Calu3 (cell line): ENCODE data around the gene RAB39A. TPM values are rescaled to one million over a fixed set of nuclear protein-coding genes. Genes with fewer than 3 reads are reported as not detected.
"Not testable (repeated sequence)": the region's sequence is repeated elsewhere in the genome, so short reads cannot be mapped to it uniquely, and the experiment has no call there.

Experiments
- Bru-seq: library from RNA; stranded (reverse); fragments of 400-500 nt; gene quantifications from one replicate; lab custom pipeline; 2021; lab: Mats Ljungman, UMichigan
- BruChase-seq, 2 experiments: library from RNA; stranded (reverse); fragments of 400-500 nt; gene quantifications; one replicate each; lab custom pipeline; 2021; lab: Mats Ljungman, UMichigan
- BruUV-seq: library from RNA; stranded (reverse); fragments of 400-500 nt; replicated peaks from 2 replicates; lab custom pipeline; 2021; lab: Mats Ljungman, UMichigan
- CTCF ChIA-PET: fragments of 300-600 bp; sonication (Branson Sonifier 250); formaldehyde crosslinking; loops from one replicate; lab custom pipeline; 2022; ENCODE audit warnings: antibody characterized with exemption; lab: Charles Lee
- DNase-seq: peaks from one replicate; pipeline ENCODE4 v3.0.0; 2022
- H3K27ac Mint-ChIP-seq: one replicate; pipeline ENCODE4 v1.8.0; 2022; ENCODE audit warnings: mixed read lengths; ENCODE audit not compliant: unreplicated experiment
- H3K27me3 Mint-ChIP-seq: one replicate; pipeline ENCODE4 v1.8.0; 2022; ENCODE audit warnings: mixed read lengths; ENCODE audit not compliant: unreplicated experiment
- H3K36me3 Mint-ChIP-seq: one replicate; pipeline ENCODE4 v1.8.0; 2022; ENCODE audit warnings: mild to moderate bottlenecking, moderate library complexity, mixed read lengths; ENCODE audit not compliant: insufficient read depth, unreplicated experiment
- H3K4me1 Mint-ChIP-seq: one replicate; pipeline ENCODE4 v1.8.0; 2022; ENCODE audit warnings: mild to moderate bottlenecking, low read depth, mixed read lengths; ENCODE audit not compliant: unreplicated experiment
- H3K4me3 Mint-ChIP-seq: one replicate; pipeline ENCODE4 v1.8.0; 2022; ENCODE audit warnings: mild to moderate bottlenecking, low read depth, moderate library complexity, mixed read lengths; ENCODE audit not compliant: unreplicated experiment
- H3K9me3 Mint-ChIP-seq: one replicate; pipeline ENCODE4 v1.8.0; 2022; ENCODE audit warnings: low read depth, mixed read lengths; ENCODE audit not compliant: unreplicated experiment
- CTCF ChIP-seq: fragments of 200-600 bp; IDR thresholded peaks from one replicate; pipeline ENCODE4 v1.8.0; 2022; ENCODE audit warnings: antibody characterized with exemption; ENCODE audit not compliant: unreplicated experiment
- intact Hi-C: fragments of 100-400 bp; cut with micrococcal nuclease; formaldehyde crosslinking; loops from one replicate; pipeline ENCODE4 v1.10.0; 2022; ENCODE audit not compliant: unreplicated experiment
- long read RNA-seq: library from polyadenylated mRNA; stranded (forward); transcript quantifications from one replicate; pipeline ENCODE4 v2.0.0, GENCODE V29; 2022
- total RNA-seq: library from RNA; stranded (reverse); gene quantifications from 2 replicates; pipeline ENCODE4 v1.2.3, GENCODE V29; 2022

Gene RAB39A
- total RNA-seq = not detected in 2 replicates
- Bru-seq, nascent RNA = percentile 3 among the genes with signal in this experiment
- BruChase-seq, experiment 1, labeled RNA remaining after a 6-hour chase = percentile 3 among the genes with signal in this experiment
- BruChase-seq, experiment 2, labeled RNA remaining after a 2-hour chase = not detected
- long read RNA-seq = 0 reads

- Mint-ChIP-seq H3K27ac (no peak within 1 kb of the TSS), H3K4me1 (no peaks in the 10 kb centered on the region), H3K27me3 (peaks cover 42% of the 10 kb centered on the region), H3K4me3 (no peak within 1 kb of the TSS), H3K36me3 (no peaks in the 10 kb centered on the region), H3K9me3 (peaks cover 4% of the 10 kb centered on the region)
- intact Hi-C loops = no loop called here
- peak; percentile 70 for DNase-seq
- BruUV-seq = no TSS peak
- CTCF ChIA-PET = no interaction called here
- TF ChIP-seq CTCF = no peak
Observed at GRCh38 chr11:107928046-107928766, at the start of gene RAB39A. TSS of gene RAB39A (plus strand) at chr11:107928448. CDS start at chr11:107928569, 121 bp downstream.

DNA sequence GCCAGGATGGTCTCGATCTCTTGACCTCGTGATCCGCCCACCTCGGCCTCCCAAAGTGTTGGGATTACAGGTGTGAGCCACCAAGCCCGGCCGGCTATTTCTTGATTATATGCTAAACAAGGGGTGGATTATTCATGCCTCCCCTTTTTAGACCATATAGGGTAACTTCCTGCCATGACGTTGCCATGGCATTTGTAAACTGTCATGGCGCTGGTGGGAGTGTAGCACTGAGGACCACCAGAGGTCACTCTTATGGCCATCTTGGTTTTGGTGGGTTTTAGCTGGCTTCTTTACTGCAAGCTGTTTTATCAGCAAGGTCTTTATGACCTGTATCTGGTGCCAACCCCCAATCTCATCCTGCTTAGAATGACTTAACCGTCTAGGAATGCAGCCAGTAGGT is 46.8 kb upstream of the RAB39A start:
- H3K27ac Mint-ChIP-seq, H3K9me3 Mint-ChIP-seq, H3K36me3 Mint-ChIP-seq, H3K27me3 Mint-ChIP-seq, H3K4me3 Mint-ChIP-seq, intact Hi-C loops, BruUV-seq, H3K4me1 Mint-ChIP-seq, CTCF ChIA-PET, DNase-seq: not testable (repeated sequence)

GRCh38 chr11:107882095-107882820 is 46.0 kb upstream of the RAB39A start:
- TF ChIP-seq CTCF = no peak
- DNase-seq = no peak
- no TSS peak for BruUV-seq
- Mint-ChIP-seq H3K27me3 (no peaks in the 10 kb centered on the region), H3K9me3 (no peaks in the 10 kb centered on the region), H3K4me3 (no peak overlapping the region), H3K4me1 (no peaks in the 10 kb centered on the region), H3K27ac (no peak overlapping the region), H3K36me3 (no peaks in the 10 kb centered on the region)
- CTCF ChIA-PET = no interaction called here
- intact Hi-C loops = no loop called here

GRCh38 chr11:107898270-107898669 is 30.0 kb upstream of the RAB39A start:
- no peak for DNase-seq
- Mint-ChIP-seq H3K4me1 (no peaks in the 10 kb centered on the region), H3K9me3 (no peaks in the 10 kb centered on the region), H3K36me3 (no peaks in the 10 kb centered on the region), H3K4me3 (no peak overlapping the region), H3K27ac (no peak overlapping the region), H3K27me3 (peaks cover 18% of the 10 kb centered on the region)
- CTCF ChIA-PET = interaction anchor here (1.5 kb wide), 1 partner anchor 157 kb away, joined by 3 read pairs; no protein-coding TSS in a partner anchor
- peak; percentile 28 for TF ChIP-seq CTCF
- BruUV-seq = no TSS peak
- intact Hi-C loops = loop anchor here (2.0 to 5.0 kb wide), 3 partner anchors 101 to 321 kb away; no protein-coding TSS in a partner anchor
